Measurements from ENCODE around the gene DNMT3A.

DNMT3A gene

DNA sequence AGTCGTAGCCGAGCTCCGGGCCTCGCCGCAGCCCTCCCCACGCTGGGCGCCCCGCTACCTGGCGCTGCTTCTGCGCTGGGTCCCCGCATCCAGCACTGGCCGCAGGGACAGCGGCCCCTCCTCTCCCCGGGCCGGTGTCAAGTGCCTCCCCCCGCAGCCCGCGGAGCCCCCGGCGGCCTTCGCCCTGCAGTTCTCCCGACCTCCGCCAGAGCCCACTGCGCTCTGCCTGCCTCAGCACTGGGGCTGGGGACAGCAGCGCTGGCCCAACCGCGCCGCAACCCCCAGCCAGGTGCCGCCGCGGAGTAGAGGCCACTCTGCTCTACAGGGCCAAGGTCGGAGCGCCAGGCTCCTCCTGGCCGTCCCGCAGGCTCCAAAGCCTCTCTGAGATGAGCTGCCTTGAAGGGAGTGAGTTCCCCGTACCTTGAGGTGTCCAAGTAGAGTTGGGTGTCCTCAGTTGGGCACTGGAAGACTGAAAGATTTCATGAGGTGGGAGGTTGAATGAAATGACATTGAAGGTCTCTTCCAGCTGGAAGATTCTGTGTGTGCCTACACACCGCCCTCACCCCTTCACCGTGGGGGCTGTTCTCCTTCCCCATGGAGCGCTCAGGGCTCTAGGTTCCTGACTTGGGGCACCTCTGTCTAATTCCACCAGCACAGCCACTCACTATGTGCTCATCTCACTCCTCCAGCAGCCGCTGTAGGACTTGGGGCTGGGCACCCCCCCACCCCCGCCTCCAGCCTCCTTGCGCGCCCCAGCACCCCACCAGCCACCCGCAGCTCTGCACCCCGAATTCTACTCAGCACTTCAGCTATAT lies 854 bp upstream of the DNMT3A start:
- peak; percentile 84 to 87 for DNase-seq

DNA sequence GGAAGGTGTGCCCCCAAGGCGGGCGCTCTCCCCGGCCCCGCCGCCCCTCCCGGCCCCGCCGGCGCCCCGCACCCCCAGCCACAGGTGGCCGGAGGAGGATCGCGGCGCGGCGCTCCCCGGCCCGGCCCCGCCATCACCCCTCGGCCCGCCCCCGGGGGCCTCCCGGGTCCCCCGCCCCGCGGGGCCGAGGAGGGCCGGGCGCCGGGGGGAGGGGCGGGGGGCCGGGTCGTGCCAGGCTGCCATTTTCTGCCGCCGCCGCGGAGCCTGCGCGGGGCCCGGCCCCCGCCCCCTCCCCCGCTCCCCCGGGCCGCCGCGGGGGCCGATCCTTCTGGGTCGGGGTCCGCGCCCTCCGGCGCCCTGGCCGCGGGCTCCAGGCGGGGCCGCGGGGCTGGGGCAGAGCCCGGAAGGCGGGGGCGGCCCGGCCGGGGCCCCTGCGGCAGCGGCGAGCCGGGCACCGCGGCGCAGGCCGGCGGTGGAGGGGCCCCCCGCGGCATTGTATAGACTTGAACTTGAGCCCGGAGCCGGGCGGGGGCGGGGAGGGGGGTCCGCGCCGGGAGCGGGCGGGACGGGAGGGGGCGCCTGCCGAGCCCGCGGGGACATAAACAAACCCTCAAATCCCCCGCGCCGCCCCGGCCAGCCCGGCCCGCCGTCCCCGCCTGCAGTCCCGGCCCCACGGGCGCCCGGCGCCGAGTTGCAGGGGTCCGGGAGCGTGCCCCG lies 556 bp downstream of the DNMT3A start:
- DNase-seq, result no peak

DNA sequence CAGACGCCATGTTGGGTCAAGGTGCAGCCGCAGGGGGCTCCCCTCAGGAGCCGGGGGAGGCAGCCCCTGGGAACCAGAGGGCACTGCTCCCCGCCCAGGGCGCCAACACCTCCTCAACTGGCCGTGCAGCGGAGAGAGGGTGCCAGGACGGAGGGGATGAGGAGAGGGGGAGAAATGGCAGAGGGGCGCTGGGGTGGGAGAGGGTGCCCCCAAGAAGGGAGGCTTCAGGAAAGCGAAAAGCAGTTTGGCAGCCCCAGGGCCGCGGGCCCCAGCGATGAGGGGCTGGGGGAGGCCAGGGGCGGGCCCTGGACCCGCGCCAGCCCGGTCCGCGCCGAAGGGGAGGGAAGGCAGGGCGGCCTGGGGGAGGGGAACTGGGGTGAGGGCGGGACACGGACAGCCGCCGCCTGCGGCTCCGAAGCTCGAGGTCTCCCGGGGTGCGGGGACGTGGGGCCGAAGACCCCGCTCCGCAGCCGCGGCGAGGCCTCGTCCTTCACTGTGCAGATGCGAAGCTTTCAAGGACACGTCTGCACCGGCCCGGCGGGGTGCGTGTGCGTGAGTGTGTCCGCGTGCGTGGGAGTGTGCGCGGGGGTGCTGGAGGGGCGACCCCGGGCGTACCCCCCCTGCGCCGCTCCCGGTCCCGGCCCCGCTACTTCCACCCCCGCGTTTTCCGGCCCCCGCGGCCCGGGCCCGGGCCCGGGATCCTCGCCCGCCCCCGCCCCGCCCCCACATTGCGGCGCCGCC lies 1.4 kb downstream of the DNMT3A start:
- DNase-seq, result no peak

DNA sequence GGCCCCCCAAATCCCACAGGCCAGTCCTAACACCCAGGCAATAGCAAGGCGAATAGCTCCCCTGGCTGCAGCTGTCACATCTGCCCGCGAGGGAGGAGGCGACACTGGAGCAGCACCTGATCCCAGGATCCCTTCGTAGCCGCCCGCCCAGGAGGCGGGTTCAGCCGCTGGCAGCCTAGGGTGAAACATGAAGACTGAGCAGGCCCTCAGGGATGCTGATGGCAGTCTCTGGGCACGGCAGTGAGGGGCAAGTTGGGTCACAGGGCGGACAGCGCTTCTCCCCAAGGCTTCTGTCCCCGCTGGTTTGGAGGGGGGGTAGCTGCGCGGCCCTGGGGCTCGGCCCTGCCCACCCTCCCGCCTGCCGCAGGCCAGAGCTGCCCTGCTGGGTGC lies 1.9 kb downstream of the DNMT3A start:
- no peak for DNase-seq

DNA sequence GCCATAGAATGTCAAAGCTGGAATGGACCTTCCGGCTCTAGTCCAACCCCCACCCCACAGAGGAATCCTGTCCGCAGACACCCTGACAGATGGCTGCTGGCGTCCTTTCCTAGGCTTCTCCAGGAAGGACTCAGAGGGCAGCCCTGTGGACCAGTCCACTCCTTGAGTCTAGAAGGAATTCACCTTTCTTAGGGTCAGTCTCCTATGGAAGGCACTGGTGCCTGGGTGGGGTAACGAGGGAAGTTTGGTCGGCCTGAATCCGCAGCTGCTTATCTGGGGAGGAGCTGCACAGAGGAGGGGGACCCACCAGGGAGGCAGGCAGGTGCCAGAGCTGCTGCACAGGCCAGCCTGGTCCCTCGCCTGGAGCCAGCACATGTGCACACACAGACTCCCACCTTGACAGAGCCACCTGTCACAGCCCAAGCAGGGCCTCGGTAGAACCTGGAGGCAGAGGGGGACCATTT lies 2.5 kb downstream of the DNMT3A start:
- DNase-seq, result no peak

DNA sequence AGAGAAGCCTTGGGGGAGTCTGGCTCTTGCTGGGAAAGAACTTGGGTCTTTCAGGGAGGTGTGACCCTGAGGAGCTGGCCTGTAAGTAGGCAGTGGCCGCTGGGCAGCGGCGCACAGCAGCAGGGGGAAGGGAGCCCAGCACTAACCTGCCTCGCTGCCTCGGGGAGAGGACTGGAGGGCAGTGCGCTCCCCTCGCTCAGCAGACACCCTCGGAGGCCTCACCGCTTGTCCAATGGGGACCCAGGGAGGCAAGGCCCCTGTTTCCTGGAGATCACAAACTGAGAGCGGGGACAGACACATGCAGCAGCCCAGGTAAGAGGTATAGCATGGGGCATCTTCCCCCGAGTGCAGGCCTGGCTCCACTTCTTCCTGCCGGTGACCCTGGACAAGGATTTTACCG lies 3.3 kb downstream of the DNMT3A start:
- DNase-seq, result no peak

DNA sequence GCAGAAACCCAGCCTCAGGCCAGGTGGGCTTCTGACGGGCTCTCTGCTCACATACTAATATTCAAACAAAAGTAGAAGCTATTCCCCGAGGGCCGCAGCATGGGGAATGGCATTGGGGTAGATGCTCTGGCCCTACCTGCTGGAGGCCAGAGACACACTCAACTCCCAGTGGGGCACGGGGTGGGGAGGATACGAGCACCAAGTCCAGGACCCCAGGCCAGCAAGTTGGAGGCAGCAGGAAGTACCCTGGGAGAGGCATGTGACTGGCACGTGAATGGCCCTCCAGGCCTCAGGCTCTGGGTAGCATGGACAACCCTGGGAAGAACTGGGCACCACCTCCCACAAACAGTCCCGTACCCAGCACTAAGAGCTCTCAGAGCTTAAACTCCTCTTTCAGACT lies 3.8 kb downstream of the DNMT3A start:
- no peak for DNase-seq

DNA sequence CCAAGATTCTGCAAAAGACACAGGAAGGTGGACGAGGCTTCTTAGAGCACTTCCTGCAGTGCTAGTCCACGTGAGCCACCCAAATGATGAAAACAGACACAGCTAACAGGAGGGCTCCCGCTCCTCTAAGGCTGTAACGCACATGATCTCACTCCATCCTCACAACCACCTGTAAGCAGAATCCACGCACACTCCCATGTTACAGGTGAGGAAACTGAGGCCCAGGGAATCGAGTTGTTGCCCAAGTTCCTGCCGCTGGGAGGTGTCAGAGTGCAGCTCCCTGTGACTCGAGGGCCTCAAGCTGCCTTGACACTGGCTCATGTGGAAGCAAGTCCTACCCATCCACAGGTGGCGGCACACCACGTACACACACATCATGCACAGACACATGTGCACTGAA lies 4.4 kb downstream of the DNMT3A start:
- DNase-seq, result peak in 1 of 2 donors; percentile 8

DNA sequence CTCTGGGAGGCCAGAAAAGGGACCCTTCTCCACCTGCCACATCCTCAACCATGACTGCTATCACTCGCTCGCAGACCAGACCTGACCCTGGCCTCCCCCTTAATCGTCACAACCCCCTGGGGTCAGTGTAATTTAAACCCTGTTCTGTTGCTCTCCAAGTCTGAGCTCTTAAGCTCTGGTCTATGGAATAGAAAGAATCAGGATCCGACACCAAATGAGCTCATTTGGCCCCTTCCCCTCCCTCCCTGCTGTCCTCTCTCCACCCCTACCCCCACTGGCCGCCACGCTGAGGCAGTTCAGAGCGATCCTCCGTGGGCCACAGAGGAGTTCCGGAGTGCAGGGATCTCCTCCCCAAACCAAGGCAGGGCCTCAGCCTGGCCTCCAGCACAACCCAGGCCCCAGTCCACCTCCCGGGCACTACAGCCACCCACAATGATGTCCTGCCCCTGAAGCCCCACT lies 5.3 kb downstream of the DNMT3A start:
- DNase-seq, result no peak

DNA sequence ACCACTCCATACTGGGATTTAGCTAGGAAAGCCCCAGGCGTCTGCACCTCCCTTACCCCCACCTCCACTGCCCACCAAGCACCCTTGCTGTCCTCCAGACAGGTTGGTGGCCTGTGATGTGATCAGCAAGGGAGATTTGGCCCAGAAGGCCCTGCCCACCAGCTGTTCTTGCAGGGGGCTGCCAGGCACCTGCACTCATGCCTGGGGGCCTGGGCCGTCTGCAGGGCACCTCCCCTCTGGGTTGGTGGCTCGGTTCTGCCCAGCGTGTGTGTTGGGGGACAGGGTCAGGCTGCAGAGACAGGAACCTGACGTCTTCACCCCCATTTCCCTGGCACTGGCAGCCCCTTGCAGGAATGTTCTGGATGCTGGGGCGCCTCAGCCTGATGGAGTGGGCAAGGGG lies 5.8 kb downstream of the DNMT3A start:
- no peak for DNase-seq

DNA sequence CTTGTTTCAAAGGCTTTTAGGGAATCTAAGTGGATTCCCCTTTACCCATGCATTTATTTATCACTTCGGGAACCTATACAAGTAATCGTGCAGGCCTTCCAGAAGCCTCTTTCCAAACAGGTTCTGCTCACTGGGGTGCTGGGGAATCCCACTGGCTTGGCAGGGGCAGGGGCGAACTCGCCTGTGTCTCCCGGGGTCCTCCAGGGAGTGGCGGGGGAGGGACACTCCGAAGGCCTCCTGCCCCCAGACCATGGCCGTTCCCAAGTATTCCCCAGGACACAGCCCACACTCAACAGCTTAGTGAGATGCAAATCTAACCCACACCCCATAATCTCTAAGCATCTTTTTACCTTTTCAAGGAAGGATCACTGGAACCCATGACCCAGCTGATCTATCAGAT lies 6.5 kb downstream of the DNMT3A start:
- no peak for DNase-seq

DNA sequence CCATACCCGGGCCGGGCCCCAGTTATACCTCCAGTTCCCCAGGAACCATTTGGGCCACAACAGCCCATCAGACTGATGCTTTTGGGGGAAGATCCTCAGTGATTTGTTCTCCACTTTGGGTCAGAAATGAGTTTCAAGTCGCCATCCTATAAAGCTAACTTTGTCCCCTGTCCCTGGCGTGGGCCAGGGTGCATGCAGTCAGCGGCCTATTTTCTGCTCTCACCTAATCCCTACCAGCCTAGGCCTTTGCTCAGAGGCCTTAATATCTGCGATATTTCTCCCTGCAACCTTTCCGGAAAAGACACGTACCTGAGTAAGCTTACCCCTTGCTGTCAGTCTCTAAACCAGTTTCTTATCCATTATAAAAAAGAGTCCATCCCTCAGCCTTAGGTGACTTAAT lies 7.2 kb downstream of the DNMT3A start:
- DNase-seq, result no peak

DNA sequence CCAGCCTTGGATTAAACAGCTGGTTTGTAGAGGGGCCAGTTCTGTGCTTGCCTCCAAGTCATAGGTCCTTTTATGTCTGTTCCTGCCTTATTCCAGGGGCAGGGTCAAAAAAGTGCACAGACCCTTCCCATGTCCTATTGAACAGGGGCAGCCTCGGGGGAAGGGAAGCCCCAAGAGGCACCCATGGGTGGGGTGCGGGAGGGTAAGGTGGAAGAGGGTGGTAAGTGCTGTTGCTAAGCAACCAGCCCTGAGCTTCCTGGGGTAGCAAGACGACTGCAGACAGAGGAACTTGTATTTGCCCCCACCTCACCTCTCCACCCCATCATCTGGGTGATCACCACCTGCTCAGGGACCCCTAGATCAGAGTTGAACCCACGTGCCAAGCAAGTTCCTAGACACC lies 7.7 kb downstream of the DNMT3A start:
- peak; percentile 43 for DNase-seq

DNA sequence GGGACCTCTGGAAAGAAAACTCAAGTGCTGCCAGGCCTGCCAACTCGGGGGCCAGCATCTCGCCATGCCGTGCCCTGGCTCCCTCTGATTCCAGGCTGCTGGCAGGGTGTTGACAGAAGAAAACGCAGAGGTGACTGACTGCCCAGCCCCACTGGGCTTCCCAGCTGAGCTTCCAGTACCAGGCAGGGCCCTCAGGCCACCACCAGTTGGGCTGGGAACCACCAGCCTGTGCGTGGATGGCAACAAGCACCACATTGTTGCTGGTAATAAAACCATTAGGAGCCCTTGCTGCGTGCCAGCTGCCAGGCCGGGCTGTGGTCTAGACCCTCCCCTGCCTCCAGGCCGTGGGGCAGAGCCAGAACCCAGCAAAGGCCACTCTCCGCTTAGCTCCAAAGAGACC lies 9.2 kb downstream of the DNMT3A start:
- DNase-seq, result no peak

DNA sequence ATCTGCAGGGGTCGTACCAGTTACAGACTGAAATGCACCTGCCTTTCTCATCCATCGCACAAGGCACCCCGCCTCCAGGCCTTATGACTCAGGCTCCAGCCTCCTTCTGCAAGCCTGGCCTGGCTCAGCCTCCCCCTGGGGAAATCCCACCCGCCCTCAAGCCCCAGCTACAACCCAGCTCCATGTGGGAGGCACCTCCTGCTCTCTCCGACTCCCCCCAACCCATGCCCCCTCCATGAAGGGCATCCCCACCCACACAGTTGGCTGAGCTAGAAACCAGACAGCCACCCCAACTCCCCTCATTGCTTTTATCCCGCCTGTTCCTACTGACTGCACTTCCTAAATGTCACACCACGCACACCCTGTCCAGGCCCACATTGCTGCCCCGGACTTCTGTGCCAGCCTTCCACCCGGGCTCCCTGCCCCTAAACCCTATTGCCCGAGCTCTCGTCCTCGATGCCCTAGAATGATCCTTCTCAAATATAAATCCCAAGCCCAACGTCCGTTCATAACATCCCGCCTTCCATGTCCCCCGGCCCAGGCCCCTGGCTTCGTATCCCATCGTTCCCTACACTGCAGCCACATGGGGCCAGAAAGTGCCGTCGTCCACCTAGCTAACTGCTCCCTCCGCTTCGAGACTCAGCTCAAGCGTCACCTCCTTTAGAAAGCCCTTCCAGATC lies 9.9 kb downstream of the DNMT3A start:
- no peak for DNase-seq

DNA sequence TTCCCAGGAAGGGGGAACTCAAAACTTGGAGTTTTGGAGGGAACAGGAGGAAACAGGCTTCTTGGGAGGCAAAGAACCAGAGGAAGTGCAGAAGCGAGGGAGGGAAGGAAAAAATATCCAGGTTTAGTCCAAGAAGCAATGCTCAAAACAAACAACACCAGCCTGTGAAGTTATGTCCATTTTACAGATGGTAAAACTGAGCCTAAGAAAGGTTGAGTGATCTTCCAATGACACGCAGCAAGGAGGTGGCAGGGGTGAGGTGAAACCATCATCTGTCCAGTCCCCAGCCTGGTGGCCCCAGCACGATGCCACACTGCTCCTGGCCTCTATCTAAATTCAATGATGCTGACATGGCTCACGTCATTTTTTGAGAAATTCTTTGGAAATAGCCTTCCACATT lies 10.8 kb downstream of the DNMT3A start:
- no peak for DNase-seq

DNA sequence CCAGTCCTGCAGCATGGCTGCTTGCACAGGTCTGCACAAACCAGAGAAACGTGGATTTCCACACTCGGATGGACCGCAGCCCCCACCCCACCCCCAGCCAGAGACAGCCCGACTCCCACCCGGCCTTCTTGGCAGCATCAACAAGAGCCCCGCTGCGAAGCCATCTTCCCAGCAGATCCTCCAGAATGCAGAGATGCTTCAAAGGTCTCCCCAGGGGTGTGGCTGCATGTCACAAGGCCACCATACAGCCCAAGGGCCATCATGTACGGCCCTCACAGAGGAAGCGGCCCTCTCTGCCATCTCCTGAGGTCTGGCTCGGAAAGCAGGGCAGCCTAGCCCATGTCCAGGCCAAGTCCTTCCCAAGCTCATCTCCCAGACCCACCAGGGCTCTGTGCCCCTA lies 11.5 kb downstream of the DNMT3A start:
- no peak for DNase-seq

DNA sequence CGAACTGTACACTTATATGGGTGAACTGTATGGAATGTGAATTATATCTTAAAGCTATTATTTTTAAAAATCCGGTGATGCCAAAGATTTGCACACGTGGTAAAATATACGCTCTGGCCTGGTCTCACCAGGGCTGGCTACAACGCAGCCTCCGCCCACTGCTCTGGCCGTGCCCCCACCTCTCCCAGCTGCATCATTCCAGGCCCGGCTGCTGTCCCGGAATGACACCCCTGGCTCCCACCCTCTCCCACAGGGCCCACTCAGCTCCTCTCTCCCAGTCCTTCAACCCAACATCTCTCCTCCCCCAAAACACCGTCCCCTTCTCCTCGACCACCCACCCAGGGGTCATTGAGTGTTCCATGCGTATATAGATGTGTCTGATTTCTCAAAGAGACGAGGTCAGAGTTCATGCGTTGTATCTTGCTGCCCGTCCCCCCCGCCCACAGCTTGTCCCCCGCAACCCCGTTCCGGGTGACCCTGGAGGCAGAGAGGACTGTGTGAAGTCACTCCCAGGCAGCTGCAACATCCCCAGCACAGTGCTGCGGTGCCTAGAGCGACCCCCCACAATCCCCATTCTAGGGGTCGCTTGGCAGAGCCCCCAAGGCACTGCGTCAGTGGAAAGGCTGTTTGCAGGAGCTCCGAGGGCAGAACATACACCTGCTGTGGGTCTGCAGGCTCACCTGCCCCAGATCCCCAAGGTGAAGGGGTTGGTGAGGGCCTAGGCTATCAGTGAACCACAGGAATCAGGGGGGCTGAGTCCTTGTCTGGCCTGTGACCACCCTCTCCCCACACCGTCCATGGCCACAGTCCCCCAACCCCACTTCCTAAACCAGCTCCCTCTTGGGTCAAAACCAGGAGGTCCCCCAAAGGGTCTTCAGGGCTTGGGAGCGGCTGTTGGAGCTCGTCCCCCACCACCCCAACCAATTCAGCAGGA lies 13.3 kb downstream of the DNMT3A start:
- no peak for DNase-seq

DNA sequence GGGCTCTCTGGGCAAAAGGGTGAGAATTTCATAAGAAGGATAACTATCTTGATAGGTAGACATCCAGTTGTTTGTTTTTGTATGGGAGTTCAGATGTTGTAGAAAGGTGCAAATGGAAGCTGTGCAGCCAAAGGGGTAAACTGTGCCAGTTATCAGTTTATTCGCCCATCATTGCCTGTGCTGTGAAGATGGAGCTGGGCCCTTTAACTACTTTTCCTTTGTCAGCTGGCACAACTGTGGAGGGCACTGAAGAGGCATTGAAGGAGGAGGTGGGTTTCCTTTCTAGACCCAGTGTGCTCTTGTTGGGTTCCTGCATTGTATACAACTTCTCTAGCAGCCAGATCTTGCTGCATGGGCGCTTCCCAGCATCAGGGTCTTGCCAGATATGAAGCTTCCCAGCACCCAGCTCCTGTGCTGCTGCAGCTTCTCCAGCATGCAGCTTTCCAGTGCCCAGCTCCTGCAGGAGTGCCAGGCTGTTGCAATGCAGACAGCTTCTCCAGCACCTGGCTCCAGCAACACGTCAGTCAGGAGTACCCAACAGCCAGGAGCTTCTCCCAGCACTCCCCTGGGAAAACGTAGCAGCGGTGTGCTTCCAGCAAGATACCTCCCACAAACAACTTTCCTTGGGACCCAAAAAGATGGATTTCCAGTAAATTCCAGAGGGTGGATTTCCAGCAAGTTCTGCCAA lies 15.3 kb downstream of the DNMT3A start:
- DNase-seq, result no peak

DNA sequence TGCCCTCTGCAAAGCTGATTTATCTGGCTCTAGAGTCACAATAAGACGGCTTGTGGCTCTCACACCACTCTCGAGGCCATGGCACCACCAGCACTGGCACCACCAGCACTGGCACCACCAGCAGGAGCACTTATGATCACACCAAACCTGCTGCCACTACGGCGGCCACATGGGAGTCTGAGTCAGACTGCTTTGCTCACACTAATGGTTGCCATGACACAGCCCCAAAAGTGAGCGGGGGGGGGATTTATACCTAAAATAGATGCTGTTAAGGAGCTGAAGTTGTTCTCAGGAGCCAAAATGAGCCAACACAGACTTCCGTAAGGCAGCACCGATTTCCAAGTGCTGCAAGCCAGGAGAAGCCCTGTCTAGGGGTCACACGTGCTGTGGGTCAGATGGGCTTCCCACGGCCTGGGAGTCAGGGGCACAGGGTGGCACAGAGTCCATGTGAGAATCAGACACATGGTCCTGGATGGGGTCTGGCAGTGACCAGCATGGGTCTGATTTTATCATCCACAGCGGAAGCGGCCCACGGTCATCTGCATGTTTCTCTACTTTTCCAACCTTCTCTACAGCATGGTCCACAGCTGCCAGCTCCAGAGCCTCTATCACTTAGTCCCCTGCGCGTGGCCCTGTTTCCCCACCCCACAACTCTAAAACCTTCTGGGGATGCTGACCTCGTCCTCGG lies 16.7 kb downstream of the DNMT3A start:
- no peak for DNase-seq

DNA sequence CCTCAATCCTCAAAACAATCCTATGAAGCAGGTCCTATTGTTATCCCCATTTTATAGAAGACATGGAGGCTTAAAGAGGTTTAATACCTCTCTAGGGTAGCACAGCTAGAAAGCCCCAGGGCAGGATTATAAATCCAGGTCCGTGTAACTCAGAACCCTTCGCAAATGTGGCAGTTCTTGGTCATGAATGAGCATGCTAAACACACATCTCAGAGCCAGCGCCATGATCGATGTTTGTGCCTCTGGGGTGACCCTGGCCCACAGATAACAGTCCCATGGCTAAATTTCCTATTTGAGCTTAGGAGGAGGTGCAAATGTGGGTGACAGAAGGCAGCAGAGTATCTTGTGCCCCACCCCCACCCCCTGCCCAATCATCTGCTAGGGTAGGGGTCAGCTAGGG lies 17.5 kb downstream of the DNMT3A start:
- no peak for DNase-seq

All from CD4-positive, alpha-beta T cell treated with Interleukin-4 for 1 hour (primary cell).